HG03025 (cell line): ENCODE measurements around the gene SEC22C.

Experiments used
- ATAC-seq: cut with Tn5 transposase; IDR thresholded peaks from one replicate; pipeline ENCODE4 v1.9.1; 2021; ENCODE audit warnings: mild to moderate bottlenecking, moderate library complexity; ENCODE audit not compliant: unreplicated experiment, low FRiP score

Gene SEC22C

GRCh38 chr3:42515976-42516375 is 65.8 kb downstream of the SEC22C start:
- no peak for ATAC-seq

- ATAC-seq, result no peak
Measured at GRCh38 chr3:42515391-42515916, 66.3 kb downstream of the SEC22C start.

- no peak for ATAC-seq
Measured at GRCh38 chr3:42514876-42515275, 66.9 kb downstream of the SEC22C start.

GRCh38 chr3:42513521-42513920 is 68.2 kb downstream of the SEC22C start:
- no peak for ATAC-seq

GRCh38 chr3:42513121-42513520 is 68.6 kb downstream of the SEC22C start:
- ATAC-seq, result no peak

GRCh38 chr3:42511736-42512135 is 70.0 kb downstream of the SEC22C start:
- no peak for ATAC-seq

GRCh38 chr3:42511201-42511600 is 70.6 kb downstream of the SEC22C start:
- no peak for ATAC-seq

GRCh38 chr3:42510325-42510724 is 71.4 kb downstream of the SEC22C start:
- no peak for ATAC-seq

- ATAC-seq, result no peak
Measured at GRCh38 chr3:42509111-42509510, 72.7 kb downstream of the SEC22C start.

- no peak for ATAC-seq
Measured at GRCh38 chr3:42508562-42508961, 73.2 kb downstream of the SEC22C start.

- ATAC-seq, result no peak
Measured at GRCh38 chr3:42507761-42508335, 73.9 kb downstream of the SEC22C start.

- no peak for ATAC-seq
Measured at GRCh38 chr3:42507252-42507651, 74.5 kb downstream of the SEC22C start.

- ATAC-seq, result no peak
Measured at GRCh38 chr3:42505849-42506410, 75.8 kb downstream of the SEC22C start.

- no peak for ATAC-seq
Measured at GRCh38 chr3:42505128-42505848, 76.5 kb downstream of the SEC22C start.

- ATAC-seq, result no peak
Measured at GRCh38 chr3:42504334-42505127, 77.2 kb downstream of the SEC22C start.

GRCh38 chr3:42503957-42504333 is 77.8 kb downstream of the SEC22C start:
- no peak for ATAC-seq

GRCh38 chr3:42503251-42503924 is 78.4 kb downstream of the SEC22C start:
- no peak for ATAC-seq

- peak; percentile 80 for ATAC-seq
Measured at GRCh38 chr3:42502429-42503250, 79.1 kb downstream of the SEC22C start, which contains the start of gene VIPR1. Gene VIPR1 (plus strand): TSS chr3:42502643. CDS start chr3:42502736, 93 bp downstream.

- ATAC-seq, result peak; percentile 23
Measured at GRCh38 chr3:42501681-42502428, 79.9 kb downstream of the SEC22C start.
